Right atrium auricular region (tissue), 2 donors: ENCODE measurements around the gene SNRNP70. TPM values are rescaled to one million over a fixed set of nuclear protein-coding genes. Genes with fewer than 3 reads are reported as not detected.

Source experiments
- DNase-seq: peaks from one replicate; pipeline ENCODE4 v3.0.0-alpha.2; 2019; ENCODE audit warnings: low spot score
- H3K27ac ChIP-seq, 2 donors: fragments of 200-600 bp; sonication (generic); 1 replicate in 1 of 2; 2 replicates in 1 of 2; pipeline ENCODE4 v1.5.1; 2016 to 2019
- H3K27me3 ChIP-seq, 2 donors: fragments of 200-600 bp; sonication (generic); one replicate each; pipeline versions ENCODE4 v1.5.1 to v1.6.0; 2017 to 2019
- H3K36me3 ChIP-seq: fragments of 200-600 bp; sonication (generic); one replicate; pipeline ENCODE4 v1.5.1; 2016
- H3K4me1 ChIP-seq, 2 donors: fragments of 200-600 bp; sonication (generic); one replicate each; pipeline versions ENCODE4 v1.5.1 to v1.6.0; 2017 to 2019
- H3K4me3 ChIP-seq, 2 donors: fragments of 200-600 bp; sonication (generic); 1 replicate in 1 of 2; 2 replicates in 1 of 2; pipeline ENCODE4 v1.5.1; 2017 to 2019; ENCODE audit warnings: mild to moderate bottlenecking in 1 of 2, moderate library complexity in 1 of 2
- H3K9me3 ChIP-seq, 2 donors: fragments of 200-600 bp; sonication (generic); one replicate each; pipeline ENCODE4 v1.5.1; 2019
- total RNA-seq, 2 donors: library from RNA; depleted of rRNA; stranded (reverse); fragments of >200 nt; gene quantifications; one replicate each; pipeline ENCODE4 v1.1.0, GENCODE V29; 2016
- TF ChIP-seq, protein P1 (sequence below), 2 donors: fragments of 200-600 bp; sonication (generic); IDR thresholded peaks; one replicate each; pipeline ENCODE4 v1.5.1; 2019; ENCODE audit warnings: antibody characterized with exemption in 2 of 2

Gene SNRNP70
- total RNA-seq, 2 donors from 2014 or later: 62.7 to 89.4 TPM

DNA sequence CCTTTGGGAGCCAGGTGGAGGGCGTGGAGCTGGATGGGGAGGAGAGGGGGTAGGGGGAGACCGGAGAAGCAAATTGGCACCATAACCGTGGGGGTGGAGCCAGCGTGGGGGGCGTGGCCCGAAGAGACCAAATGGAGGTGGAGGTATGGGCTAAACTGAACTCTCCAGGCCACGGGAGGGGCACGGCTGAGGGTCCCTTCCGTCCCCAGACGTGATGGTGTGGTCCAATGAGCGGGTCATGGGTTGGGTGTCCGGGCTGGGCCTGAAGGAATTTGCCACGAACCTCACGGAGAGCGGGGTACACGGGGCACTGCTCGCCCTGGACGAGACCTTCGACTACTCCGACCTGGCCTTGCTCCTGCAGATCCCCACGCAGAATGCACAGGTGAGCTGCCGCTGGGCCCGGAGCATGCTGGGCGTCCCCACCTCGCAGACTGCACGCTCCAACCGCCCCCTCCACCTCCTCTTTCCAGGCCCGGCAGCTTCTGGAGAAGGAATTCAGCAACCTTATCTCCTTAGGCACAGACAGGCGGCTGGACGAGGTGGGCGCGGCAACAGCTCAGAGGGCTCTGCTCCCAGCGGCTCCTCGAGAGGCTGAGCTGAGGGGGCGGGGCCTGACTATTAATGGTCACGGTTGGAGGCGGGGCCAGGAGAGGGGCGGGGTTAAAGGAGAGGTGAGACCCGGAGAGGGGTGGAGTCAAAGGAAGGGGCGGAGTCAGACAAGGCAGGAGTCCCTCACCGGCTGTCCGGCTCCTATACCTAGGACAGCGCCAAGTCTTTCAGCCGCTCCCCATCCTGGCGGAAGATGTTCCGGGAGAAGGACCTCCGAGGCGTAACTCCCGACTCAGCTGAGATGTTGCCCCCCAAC lies 63.8 kb downstream of the SNRNP70 start:
- Histone ChIP-seq H3K27me3 (no peaks in the 10 kb centered on the region), H3K4me1 (peaks cover 0 to 51% of the 10 kb centered on the region in 2 donors), H3K9me3 (no peaks in the 10 kb centered on the region), H3K36me3 (no peaks in the 10 kb centered on the region), H3K4me3 (peak overlapping the region; percentile 72 to 76), H3K27ac (peak overlapping the region; percentile 96)
- TF ChIP-seq, protein P1, sequence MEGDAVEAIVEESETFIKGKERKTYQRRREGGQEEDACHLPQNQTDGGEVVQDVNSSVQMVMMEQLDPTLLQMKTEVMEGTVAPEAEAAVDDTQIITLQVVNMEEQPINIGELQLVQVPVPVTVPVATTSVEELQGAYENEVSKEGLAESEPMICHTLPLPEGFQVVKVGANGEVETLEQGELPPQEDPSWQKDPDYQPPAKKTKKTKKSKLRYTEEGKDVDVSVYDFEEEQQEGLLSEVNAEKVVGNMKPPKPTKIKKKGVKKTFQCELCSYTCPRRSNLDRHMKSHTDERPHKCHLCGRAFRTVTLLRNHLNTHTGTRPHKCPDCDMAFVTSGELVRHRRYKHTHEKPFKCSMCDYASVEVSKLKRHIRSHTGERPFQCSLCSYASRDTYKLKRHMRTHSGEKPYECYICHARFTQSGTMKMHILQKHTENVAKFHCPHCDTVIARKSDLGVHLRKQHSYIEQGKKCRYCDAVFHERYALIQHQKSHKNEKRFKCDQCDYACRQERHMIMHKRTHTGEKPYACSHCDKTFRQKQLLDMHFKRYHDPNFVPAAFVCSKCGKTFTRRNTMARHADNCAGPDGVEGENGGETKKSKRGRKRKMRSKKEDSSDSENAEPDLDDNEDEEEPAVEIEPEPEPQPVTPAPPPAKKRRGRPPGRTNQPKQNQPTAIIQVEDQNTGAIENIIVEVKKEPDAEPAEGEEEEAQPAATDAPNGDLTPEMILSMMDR (IDR thresholded peaks at IDR 0.05): no peak
- peak; percentile 98 for DNase-seq

DNA sequence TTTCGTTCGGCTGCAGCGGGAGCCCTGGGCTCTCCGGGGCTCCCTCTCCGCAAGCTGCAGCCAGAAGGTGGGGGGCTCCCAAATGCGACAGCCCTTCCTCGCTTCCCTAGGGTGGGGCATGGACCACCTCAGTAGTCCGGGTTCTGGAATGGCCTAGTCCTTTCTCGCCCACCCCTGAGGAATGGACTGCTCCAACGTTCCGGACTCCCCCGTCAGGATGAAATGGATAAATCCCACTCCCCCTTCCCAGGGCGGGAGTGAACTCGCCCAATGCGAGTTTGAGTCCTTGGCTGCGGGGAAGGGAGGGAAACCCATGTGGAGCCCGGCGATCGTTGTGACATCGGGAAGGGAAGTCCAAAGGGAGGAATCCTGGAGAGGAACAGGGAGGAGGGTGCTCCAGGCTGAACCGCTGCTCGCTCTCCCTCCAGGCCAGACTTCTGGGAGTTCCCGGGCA lies 64.4 kb downstream of the SNRNP70 start:
- DNase-seq: peak; percentile 84
- no peaks in the 10 kb centered on the region for H3K36me3 ChIP-seq
- no peaks in the 10 kb centered on the region for H3K9me3 ChIP-seq
- TF ChIP-seq, protein P1 (IDR thresholded peaks at IDR 0.05): no peak
- peak overlapping the region; percentile 72 to 76 for H3K4me3 ChIP-seq
- peaks cover 0 to 51% of the 10 kb centered on the region in 2 donors for H3K4me1 ChIP-seq
- H3K27ac ChIP-seq: peak overlapping the region; percentile 96
- H3K27me3 ChIP-seq: no peaks in the 10 kb centered on the region

DNA sequence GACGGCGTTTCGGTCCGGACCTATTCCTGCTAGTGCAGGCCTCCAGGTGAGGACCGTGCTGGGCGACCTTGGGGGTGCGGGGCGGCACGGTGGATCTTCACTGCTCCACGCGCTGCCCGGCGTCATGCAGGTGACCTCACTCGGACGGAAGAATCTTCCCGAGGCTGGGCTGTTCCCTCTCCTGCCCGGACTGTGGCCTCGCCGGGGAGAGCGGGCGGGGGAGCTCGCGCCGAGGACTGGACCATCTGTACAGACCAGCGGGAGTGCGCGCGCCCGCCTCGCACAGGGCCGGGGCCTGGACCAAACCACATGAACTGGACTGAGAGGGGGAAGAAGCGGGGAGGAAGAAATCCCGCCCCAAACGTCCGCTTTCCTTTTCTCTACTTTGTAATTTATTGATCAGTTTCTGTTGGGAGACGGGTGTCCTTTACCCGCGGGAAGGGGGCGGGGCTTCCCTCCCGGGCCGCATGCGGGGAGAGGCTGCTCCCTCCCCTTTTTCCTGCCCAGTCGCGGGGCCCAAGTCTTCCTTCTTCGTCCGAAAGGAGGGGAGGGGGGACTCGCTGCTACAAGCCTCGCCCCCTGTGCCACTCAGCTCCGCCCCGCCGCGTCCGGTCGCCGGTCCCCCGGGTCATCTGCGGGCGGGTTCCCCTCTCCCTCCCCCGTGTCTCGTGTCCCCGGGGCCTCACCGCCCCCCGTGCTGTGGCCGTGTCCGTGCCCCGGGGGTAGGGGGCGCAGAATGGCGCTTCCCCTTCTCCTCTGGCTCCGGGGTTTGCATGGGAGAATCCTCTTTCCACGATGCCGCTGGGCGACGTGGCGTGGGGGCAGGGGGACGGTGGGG lies 65.1 kb downstream of the SNRNP70 start:
- H3K4me3 ChIP-seq: peak overlapping the region; percentile 72 to 76
- peaks cover 0 to 51% of the 10 kb centered on the region in 2 donors for H3K4me1 ChIP-seq

DNA sequence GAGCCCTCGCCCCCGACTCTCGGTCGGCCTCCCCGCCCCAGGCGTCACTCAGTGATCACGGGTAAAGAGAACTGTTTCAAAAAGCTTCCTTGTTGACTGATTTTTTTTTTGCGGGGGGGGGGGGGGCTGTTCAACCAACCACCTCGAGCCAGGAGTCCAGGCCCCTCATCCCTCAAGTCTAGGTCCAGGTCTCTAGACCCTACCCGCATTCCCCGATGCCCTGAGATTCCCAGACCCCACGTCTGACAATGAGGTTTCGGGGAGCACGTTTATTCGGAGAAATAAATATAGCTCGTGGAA lies 65.6 kb downstream of the SNRNP70 start:
- H3K27ac ChIP-seq: peak overlapping the region; percentile 96
- TF ChIP-seq, protein P1 (IDR thresholded peaks at IDR 0.05): no peak
- no peaks in the 10 kb centered on the region for H3K36me3 ChIP-seq
- peaks cover 0 to 45% of the 10 kb centered on the region in 2 donors for H3K4me1 ChIP-seq
- DNase-seq: no peak
- H3K4me3 ChIP-seq: peak overlapping the region; percentile 72 to 76
- no peaks in the 10 kb centered on the region for H3K9me3 ChIP-seq
- H3K27me3 ChIP-seq: no peaks in the 10 kb centered on the region

More for the DNA sequence above, 65.1 kb downstream of the SNRNP70 start:
- Histone ChIP-seq H3K36me3 (no peaks in the 10 kb centered on the region), H3K27ac (peak overlapping the region; percentile 96), H3K9me3 (no peaks in the 10 kb centered on the region), H3K27me3 (no peaks in the 10 kb centered on the region)
- TF ChIP-seq, protein P1 (IDR thresholded peaks at IDR 0.05): no peak
- peak; percentile 83 for DNase-seq

DNA sequence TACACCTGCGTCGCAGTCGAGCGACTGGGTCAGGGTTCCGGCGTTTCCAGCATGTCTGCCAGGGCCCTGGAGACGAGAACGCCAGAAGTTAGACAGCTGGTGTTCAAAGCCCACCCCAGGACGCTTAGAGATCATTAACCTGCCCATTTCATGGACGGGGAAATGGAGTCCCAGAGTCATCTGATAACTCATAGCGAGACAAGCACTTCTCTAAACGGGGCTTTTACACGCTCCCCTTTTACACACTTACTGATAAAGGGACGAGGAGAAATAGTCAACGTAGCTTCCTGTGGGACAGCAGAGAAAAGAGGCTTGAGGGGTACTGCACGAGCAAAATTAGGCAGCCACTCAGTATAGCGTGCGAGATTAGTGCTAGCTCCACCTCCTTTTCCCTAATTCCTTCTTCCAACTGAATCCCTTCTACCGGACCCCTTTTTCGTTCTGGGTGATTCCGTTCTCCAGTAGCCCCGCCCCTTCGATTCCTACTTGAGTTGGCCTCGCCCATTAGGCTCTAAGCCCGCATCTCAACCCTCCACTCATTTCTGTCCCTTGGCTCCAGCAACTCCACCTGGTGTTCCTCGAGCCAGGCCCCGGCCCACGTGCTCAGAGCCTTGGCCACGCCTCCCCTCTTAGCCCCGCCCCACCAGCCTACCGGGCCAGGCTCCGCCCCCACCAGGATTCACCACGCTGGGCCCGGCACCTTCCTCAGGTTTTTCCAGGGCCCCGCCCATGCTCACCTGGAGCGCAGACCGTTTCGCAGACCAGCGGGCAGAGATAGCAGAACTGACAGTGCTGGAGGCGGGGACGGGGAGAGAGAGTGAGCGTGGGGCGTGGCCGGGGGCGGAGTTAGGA lies 66.2 kb downstream of the SNRNP70 start:
- TF ChIP-seq, protein P1 (IDR thresholded peaks at IDR 0.05): no peak
- no peaks in the 10 kb centered on the region for H3K9me3 ChIP-seq
- H3K36me3 ChIP-seq: no peaks in the 10 kb centered on the region
- no peak for DNase-seq
- H3K27me3 ChIP-seq: no peaks in the 10 kb centered on the region
- H3K4me1 ChIP-seq: peaks cover 0 to 39% of the 10 kb centered on the region in 2 donors
- peak overlapping the region; percentile 96 for H3K27ac ChIP-seq
- H3K4me3 ChIP-seq: peak overlapping the region; percentile 72 to 76
